Left ventricle myocardium inferior (tissue), 1 donor: ENCODE data around the gene LRRC10. TPM values are rescaled to one million over a fixed set of nuclear protein-coding genes. Genes with fewer than 3 reads are reported as not detected.

Experiments
- DNase-seq: peaks from one replicate; pipeline ENCODE4 v3.0.0-alpha.2; 2020
- H3K27ac ChIP-seq: fragments of 200-600 bp; replicated peaks from 2 replicates; pipeline ENCODE4 v1.8.0; 2021
- H3K27me3 ChIP-seq: fragments of 200-600 bp; 2 replicates; pipeline ENCODE4 v1.8.0; 2021; ENCODE audit warnings: low read depth
- H3K36me3 ChIP-seq: fragments of 200-600 bp; 2 replicates; pipeline ENCODE4 v1.8.0; 2021
- H3K4me1 ChIP-seq: fragments of 200-600 bp; 2 replicates; pipeline ENCODE4 v1.8.0; 2021
- H3K4me3 ChIP-seq: fragments of 200-600 bp; 2 replicates; pipeline ENCODE4 v1.8.0; 2021; ENCODE audit warnings: mild to moderate bottlenecking, moderate library complexity
- H3K9me3 ChIP-seq: fragments of 200-600 bp; replicated peaks from 2 replicates; pipeline ENCODE4 v1.8.0; 2021
- intact Hi-C: fragments of 100-400 bp; cut with micrococcal nuclease; formaldehyde crosslinking; loops from one replicate; pipeline ENCODE4 v1.11.0; 2022
- total RNA-seq: library from RNA; stranded (reverse); fragmentation: NEBNext Ultra II Directional; extraction: Animal tissue kit (Norgen Biotek cat#: 25700); gene quantifications from one replicate; pipeline ENCODE4 v1.2.1, GENCODE V29; 2021
- TF ChIP-seq, protein P1 (sequence below): fragments of 200-600 bp; IDR thresholded peaks from 2 replicates; pipeline ENCODE4 v1.8.0; 2021; ENCODE audit warnings: antibody characterized with exemption, mild to moderate bottlenecking, borderline replicate concordance
- donor health status: DM: no; HTN: yes; CAD: no; lungs with severe emphysema.

Gene LRRC10
- total RNA-seq, 1 donor from 2014 or later = 43.8 TPM

DNA sequence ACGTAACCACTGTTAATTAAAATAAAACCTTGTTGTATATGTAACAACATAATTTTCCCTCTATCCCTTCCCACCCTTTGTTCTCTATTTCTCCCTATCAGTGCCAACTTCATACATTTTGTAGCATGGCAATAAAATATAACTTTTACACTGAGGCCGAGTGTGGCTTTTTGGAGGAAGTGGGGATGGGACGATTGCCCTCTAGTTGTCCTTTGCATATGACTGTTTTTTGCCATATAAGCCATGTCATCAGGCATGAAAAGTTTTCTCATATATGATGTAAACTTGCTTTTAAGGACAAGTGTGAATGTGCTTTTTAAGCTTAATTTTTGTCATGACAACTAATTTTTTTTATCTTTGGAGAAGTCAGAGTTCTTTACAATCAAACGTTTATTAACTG is 31.7 kb downstream of the LRRC10 start:
- Histone ChIP-seq H3K27ac (no peak overlapping the region), H3K9me3 (no peaks in the 10 kb centered on the region), H3K4me3 (no peak overlapping the region), H3K4me1 (peaks cover 11% of the 10 kb centered on the region), H3K27me3 (no peaks in the 10 kb centered on the region), H3K36me3 (peaks cover 16% of the 10 kb centered on the region)
- TF ChIP-seq, protein P1, sequence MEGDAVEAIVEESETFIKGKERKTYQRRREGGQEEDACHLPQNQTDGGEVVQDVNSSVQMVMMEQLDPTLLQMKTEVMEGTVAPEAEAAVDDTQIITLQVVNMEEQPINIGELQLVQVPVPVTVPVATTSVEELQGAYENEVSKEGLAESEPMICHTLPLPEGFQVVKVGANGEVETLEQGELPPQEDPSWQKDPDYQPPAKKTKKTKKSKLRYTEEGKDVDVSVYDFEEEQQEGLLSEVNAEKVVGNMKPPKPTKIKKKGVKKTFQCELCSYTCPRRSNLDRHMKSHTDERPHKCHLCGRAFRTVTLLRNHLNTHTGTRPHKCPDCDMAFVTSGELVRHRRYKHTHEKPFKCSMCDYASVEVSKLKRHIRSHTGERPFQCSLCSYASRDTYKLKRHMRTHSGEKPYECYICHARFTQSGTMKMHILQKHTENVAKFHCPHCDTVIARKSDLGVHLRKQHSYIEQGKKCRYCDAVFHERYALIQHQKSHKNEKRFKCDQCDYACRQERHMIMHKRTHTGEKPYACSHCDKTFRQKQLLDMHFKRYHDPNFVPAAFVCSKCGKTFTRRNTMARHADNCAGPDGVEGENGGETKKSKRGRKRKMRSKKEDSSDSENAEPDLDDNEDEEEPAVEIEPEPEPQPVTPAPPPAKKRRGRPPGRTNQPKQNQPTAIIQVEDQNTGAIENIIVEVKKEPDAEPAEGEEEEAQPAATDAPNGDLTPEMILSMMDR = no peak
- intact Hi-C loops = loop anchor here (10.0 kb wide), 1 partner anchor 194 kb away; no protein-coding TSS in a partner anchor
- DNase-seq = no peak

DNA sequence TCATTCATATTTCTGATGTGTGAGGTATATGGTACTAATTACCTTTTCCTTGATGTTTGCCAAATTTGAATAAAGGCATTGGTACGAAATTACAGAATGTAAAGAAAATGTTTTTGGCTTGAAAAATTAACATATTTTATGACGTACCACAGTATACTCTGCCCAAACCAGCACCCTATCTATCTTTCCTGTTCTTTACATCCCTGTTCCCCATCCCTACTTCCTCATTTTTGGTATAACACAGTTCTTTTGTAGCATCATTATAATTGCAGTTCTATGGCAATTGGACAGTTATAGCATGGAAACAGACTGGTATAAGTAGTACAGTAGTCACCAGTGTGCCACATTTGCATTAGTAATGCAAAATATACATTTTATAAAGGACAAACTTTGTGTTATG is 32.4 kb downstream of the LRRC10 start:
- intact Hi-C loops = loop anchor here (10.0 kb wide), 1 partner anchor 193 kb away; no protein-coding TSS in a partner anchor
- TF ChIP-seq, protein P1 = no peak
- no peak for DNase-seq
- H3K27me3 ChIP-seq = no peaks in the 10 kb centered on the region
- H3K36me3 ChIP-seq = peaks cover 22% of the 10 kb centered on the region
- no peaks in the 10 kb centered on the region for H3K9me3 ChIP-seq
- H3K27ac ChIP-seq = no peak overlapping the region
- H3K4me3 ChIP-seq = no peak overlapping the region
- peaks cover 11% of the 10 kb centered on the region for H3K4me1 ChIP-seq

DNA sequence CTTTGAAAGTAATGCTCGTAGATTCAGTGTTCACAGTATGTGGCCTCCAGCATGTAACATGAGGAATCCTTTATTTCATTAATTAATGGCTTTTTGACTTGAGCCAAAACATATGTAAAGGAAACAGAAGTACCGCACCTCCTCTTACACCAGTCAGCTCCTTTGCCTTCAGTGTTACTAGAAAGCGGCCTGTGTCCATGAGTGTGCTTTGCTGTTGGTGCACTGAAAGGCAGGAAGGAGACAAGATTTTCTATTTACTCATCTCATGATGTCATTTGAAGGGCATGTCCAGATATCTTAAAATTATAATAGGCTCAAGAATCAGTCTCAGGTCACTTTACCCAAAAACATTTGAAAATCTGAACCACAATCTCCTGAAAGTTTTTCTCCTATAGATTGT is 35.4 kb downstream of the LRRC10 start:
- no peak overlapping the region for H3K4me3 ChIP-seq
- DNase-seq = no peak
- H3K27ac ChIP-seq = no peak overlapping the region
- peaks cover 9% of the 10 kb centered on the region for H3K4me1 ChIP-seq
- TF ChIP-seq, protein P1 = no peak
- peaks cover 43% of the 10 kb centered on the region for H3K36me3 ChIP-seq
- intact Hi-C loops = loop anchor here (10.0 kb wide), 1 partner anchor 191 kb away; no protein-coding TSS in a partner anchor
- H3K9me3 ChIP-seq = no peaks in the 10 kb centered on the region
- H3K27me3 ChIP-seq = no peaks in the 10 kb centered on the region

DNA sequence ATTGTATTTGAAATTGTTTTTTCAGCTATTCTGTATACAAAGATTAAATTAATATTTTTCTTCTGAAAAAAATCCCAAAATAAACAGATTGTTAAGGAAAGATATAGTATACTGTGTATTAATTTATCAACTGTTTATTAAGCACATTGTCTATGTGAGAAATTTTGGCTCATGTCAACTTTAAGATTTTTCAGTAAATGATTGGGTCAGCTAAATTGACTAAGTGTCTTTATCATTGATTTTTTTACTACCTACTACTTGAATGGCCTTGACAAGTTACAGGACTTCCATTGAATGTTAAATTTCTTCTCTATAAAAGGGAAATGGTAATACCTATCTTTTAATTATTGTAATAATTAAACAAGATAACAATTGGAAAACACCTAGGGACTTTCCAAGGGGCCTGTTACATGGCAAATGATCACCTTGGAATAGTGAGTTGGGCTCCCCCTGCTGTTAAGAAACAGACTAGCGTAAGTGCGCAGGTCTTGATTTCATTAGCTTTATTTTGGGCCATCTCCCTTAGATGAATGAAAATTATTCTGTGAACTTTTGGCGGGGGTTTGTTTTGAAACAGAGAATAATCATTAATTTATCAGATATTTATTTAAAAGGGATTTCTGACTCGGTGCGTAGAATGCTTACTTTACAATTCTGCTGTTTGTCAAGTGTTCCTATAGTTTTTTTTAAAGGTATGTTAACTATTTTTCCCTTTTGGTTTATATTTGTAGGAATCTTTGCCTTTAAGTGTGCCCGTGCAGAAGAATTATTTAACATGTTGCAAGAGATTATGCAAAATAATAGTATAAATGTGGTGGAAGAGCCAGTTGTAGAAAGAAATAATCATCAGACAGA is 39.9 kb downstream of the LRRC10 start:
- H3K27ac ChIP-seq = no peak overlapping the region
- H3K4me3 ChIP-seq = no peak overlapping the region
- no peaks in the 10 kb centered on the region for H3K27me3 ChIP-seq
- intact Hi-C loops = loop anchor here (2.0 to 10.0 kb wide), 2 partner anchors 100 to 186 kb away; partner anchors contain the start of gene FRS2
- H3K36me3 ChIP-seq = peaks cover 48% of the 10 kb centered on the region
- no peak for DNase-seq
- H3K9me3 ChIP-seq = no peaks in the 10 kb centered on the region
- H3K4me1 ChIP-seq = peaks cover 18% of the 10 kb centered on the region
- TF ChIP-seq, protein P1 = peak; percentile 86

DNA sequence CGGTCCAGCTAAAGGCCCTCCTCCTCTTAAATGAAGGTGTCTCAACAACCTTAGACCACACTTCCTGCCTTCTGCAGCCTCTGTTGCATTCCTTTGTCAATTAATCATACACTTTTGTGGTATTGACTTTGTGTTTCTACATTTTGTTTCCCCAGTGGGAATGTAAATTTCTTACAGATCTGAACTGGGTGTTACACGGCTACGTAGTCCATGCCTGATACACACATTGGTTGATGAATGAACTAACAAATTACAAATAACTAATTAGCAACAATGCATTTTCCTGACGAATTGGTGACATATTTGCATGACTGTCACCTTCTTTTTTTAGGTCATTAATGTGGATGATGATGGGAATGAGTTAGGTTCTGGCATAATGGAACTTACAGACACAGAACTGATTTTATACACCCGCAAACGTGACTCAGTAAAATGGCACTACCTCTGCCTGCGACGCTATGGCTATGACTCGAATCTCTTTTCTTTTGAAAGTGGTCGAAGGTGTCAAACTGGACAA is 40.6 kb downstream of the LRRC10 start:
- intact Hi-C loops = loop anchor here (2.0 to 10.0 kb wide), 2 partner anchors 99 to 185 kb away; partner anchors contain the start of gene FRS2
- Histone ChIP-seq H3K27ac (no peak overlapping the region), H3K4me3 (no peak overlapping the region), H3K4me1 (peaks cover 18% of the 10 kb centered on the region), H3K9me3 (no peaks in the 10 kb centered on the region), H3K36me3 (peaks cover 44% of the 10 kb centered on the region), H3K27me3 (no peaks in the 10 kb centered on the region)
- DNase-seq = no peak
- TF ChIP-seq, protein P1 = no peak
